H1 (cell line): Measurements from ENCODE around the gene SLC13A4. TPM values are rescaled to one million over a fixed set of nuclear protein-coding genes. Genes with fewer than 3 reads are reported as not detected.

ENCODE experiments used
- BRCA1 ChIP-seq: IDR thresholded peaks from 2 replicates; pipeline ENCODE4 v1.6.1; 2012; ENCODE audit warnings: low read depth, low read length, improper control_type of control experiment
- E2F6 ChIP-seq: IDR thresholded peaks from 2 replicates; pipeline ENCODE4 v1.6.1; 2012; ENCODE audit warnings: inconsistent platforms
- EZH2 ChIP-seq: fragments of 200-600 bp; sonication (generic); IDR thresholded peaks from 2 replicates; pipeline ENCODE4 v1.7.1; 2012; ENCODE audit warnings: low read depth, mild to moderate bottlenecking, moderate library complexity, low read length, inconsistent platforms; ENCODE audit not compliant: severe bottlenecking
- JUND ChIP-seq: IDR thresholded peaks from 2 replicates; pipeline ENCODE4 v1.6.1; 2011; ENCODE audit warnings: mild to moderate bottlenecking, improper control_type of control experiment, low read length
- POLR2A ChIP-seq, 2 experiments: IDR thresholded peaks; 1 replicate in 1 of 2; 2 replicates in 1 of 2; pipeline ENCODE4 v1.6.1; 2011; ENCODE audit warnings: low read depth in 2 of 2, low read length in 2 of 2, mild to moderate bottlenecking in 2 of 2; ENCODE audit errors: control extremely low read depth in 1 of 2
- polyA plus RNA-seq, 7 experiments: library from polyadenylated mRNA; depleted of rRNA in 3 of 7; stranded (reverse) in 5 of 7; unstranded in 2 of 7; fragments of >200 nt in 5 of 7; fragments of 200-250 nt in 2 of 7; gene quantifications; 1 replicate in 5 of 7; 2 replicates in 1 of 7; 4 replicates in 1 of 7; pipeline versions ENCODE4 v1.2.1 to v1.2.3, GENCODE V29; 2011 to 2013; ENCODE audit warnings: missing spikeins in 2 of 7, mixed read lengths in 2 of 7
- total RNA-seq: library from RNA; stranded (reverse); fragmentation: NEBNext Ultra II Directional; extraction: Animal tissue kit (Norgen Biotek cat#: 25700); gene quantifications from 2 replicates; pipeline ENCODE4 v1.2.1, GENCODE V29; 2021
- TF ChIP-seq, protein P1 (sequence below): IDR thresholded peaks from 2 replicates; pipeline ENCODE4 v1.6.1; 2011; ENCODE audit warnings: low read depth, mild to moderate bottlenecking, low read length; ENCODE audit not compliant: insufficient read depth

Gene SLC13A4
- total and polyA plus RNA-seq, 2 of the 8 experiments (the other 6 are each of a cell fraction or from before 2014, with no cell fraction given), result 3.9 to 7.5 TPM

DNA sequence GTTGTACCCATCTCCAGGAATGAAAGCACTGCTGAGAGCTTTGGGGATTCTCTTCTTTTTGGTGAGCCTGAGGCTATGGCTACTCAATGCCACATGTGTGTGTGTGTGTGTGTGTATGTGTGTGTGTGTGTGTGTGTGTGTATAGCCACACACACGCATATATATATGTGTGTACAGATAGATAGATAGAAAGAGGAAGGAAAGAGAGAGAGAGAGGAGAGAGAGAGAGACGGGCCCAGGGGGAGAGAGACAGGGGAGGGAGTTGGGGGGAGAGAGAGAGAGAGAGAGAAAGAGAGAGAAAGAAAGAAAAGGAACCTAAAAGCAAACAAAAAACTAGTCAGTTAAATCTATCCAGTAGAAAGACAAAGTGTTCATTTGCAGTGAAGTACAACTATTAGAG, 8.3 kb downstream of the SLC13A4 start (continued):
- TF ChIP-seq, protein P1, sequence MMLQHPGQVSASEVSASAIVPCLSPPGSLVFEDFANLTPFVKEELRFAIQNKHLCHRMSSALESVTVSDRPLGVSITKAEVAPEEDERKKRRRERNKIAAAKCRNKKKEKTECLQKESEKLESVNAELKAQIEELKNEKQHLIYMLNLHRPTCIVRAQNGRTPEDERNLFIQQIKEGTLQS, result no peak
- TF ChIP-seq BRCA1 (no peak), EZH2 (no peak), E2F6 (no peak), JUND (no peak), POLR2A (IDR thresholded peaks at IDR 0.05; ENCODE audit: control extremely low read depth in 1 of 2, low read depth in 2 of 2, low read length in 2 of 2) (no peak)
- TF ChIP-seq, all 59 proteins: peak for 0
